Adipocyte (in vitro differentiated cells): ENCODE results near the gene CDADC1.

Experiments used
- DNase-seq: peaks from one replicate; pipeline ENCODE4 v3.0.0-alpha.2; 2015; ENCODE audit warnings: low read depth
- H3K27me3 ChIP-seq: replicated peaks from 2 replicates; pipeline ENCODE4 v1.7.0; 2013; ENCODE audit warnings: mild to moderate bottlenecking, low read length, moderate library complexity; ENCODE audit not compliant: control insufficient read depth, insufficient read depth
- H3K36me3 ChIP-seq: 2 replicates; pipeline ENCODE4 v1.7.0; 2013; ENCODE audit warnings: low read length, mild to moderate bottlenecking, moderate library complexity; ENCODE audit not compliant: control insufficient read depth, insufficient read depth, severe bottlenecking
- H3K4me1 ChIP-seq: 2 replicates; pipeline ENCODE4 v1.7.0; 2013; ENCODE audit warnings: mild to moderate bottlenecking, low read length, moderate library complexity; ENCODE audit not compliant: control insufficient read depth, insufficient read depth
- H3K4me3 ChIP-seq: 2 replicates; pipeline ENCODE4 v1.7.0; 2013; ENCODE audit warnings: mild to moderate bottlenecking, low read length, moderate library complexity
- H3K9ac ChIP-seq: 2 replicates; pipeline ENCODE4 v1.7.0; 2013; ENCODE audit warnings: mild to moderate bottlenecking, low read length, moderate library complexity
- H3K9me3 ChIP-seq: 2 replicates; pipeline ENCODE4 v1.7.0; 2013; ENCODE audit warnings: mild to moderate bottlenecking, low read length, moderate library complexity; ENCODE audit not compliant: control insufficient read depth

CDADC1 gene

DNA sequence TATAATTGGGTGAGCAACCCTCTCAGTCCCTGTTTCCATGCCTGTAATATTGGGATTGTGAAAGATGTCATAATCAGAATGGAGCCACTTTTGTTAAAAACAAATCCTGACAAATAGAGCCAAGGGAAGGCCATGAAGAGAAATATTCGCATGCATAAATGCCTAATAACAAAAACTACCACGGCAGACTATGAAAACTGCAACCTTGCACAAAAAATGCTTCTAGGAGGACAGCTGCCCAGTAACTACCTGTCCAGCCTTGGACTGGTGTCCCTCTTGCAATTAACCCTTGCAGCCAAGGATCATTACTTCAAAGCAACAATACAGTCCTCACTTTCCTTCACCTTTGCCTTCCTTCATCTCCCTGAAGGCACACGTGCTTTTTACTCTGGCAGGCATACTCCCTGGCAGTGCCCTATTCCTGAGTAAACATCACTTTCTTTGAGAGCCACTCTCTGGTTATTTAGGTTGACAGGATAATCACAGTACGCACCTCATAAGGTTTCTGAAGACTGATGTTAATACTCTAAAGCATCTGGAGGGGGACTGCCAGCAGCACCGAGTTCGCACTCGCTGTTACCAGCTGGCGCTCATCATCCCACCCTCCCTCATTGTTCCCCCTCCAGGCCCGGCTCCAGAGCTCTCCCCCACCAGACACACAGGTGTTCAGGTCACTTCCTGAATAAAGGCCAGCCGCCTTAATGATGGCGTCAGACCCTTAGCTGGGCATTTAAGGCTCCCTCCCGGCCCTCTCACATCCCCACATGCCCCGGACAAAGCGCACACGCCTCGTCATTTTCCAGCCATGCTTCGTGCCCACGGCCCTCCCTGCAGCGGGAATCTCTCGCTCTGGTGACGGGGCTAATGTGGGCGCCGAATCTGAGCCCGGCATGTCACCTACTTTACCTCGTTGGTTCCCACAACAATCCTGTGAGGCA lies 57.3 kb downstream of the CDADC1 start:
- H3K9me3 ChIP-seq, result no peaks in the 10 kb centered on the region
- no peaks in the 10 kb centered on the region for H3K27me3 ChIP-seq
- no peak for DNase-seq
- H3K9ac ChIP-seq, result no peak overlapping the region
- peaks cover 58% of the 10 kb centered on the region for H3K4me1 ChIP-seq
- H3K4me3 ChIP-seq, result no peak overlapping the region
- no peaks in the 10 kb centered on the region for H3K36me3 ChIP-seq

DNA sequence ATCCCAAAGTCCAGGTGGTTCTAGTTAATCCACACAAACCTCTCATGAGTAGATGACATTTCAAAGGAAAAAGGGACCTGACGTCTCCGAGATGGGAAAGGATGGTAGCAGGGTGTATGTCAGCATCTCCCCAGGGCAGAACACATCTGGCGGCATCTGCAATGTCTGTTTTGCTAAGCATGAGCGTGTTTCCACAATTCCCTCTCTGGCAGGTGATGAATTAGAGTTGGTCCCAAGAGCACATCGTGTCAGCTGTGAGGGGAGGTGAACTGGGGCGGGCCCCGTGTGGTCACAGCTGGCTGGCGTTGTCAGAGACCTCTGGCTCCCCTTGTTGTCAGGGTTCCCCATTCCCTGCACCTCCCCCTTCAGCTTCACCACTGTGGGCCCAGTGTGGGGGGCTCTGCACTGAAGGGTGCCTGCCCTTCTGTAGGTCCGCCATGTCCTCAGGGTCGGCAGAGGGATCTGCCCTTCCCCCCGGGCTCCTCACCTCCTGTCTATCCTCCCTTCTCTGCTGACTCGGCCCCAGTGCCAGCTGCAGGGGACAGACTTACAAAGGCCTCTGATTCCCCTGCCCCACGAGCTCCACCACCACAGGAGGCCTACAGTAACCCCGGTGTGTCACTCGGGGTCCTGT lies 58.2 kb downstream of the CDADC1 start:
- no peak for DNase-seq
- Histone ChIP-seq H3K27me3 (no peaks in the 10 kb centered on the region), H3K4me3 (no peak overlapping the region), H3K9ac (no peak overlapping the region), H3K4me1 (peaks cover 52% of the 10 kb centered on the region), H3K36me3 (no peaks in the 10 kb centered on the region), H3K9me3 (no peaks in the 10 kb centered on the region)

- Histone ChIP-seq H3K9ac (peak overlapping the region; percentile 72), H3K9me3 (no peaks in the 10 kb centered on the region), H3K4me3 (peak overlapping the region; percentile 59), H3K27me3 (no peaks in the 10 kb centered on the region), H3K4me1 (peaks cover 45% of the 10 kb centered on the region), H3K36me3 (no peaks in the 10 kb centered on the region)
- DNase-seq, result no peak
These were observed 59.6 kb downstream of the CDADC1 start for GRCh38 chr13:49307365-49307764.

- Histone ChIP-seq H3K27me3 (no peaks in the 10 kb centered on the region), H3K4me3 (peak overlapping the region; percentile 59), H3K9ac (peak overlapping the region; percentile 72), H3K4me1 (peaks cover 45% of the 10 kb centered on the region), H3K36me3 (no peaks in the 10 kb centered on the region), H3K9me3 (no peaks in the 10 kb centered on the region)
- DNase-seq, result peak; percentile 26
These were observed 60.6 kb downstream of the CDADC1 start for GRCh38 chr13:49308097-49308875.

GRCh38 chr13:49308921-49309408 lies 61.2 kb downstream of the CDADC1 start:
- H3K27me3 ChIP-seq, result no peaks in the 10 kb centered on the region
- peak overlapping the region; percentile 72 for H3K9ac ChIP-seq
- DNase-seq, result no peak
- H3K4me3 ChIP-seq, result peak overlapping the region; percentile 59
- peaks cover 46% of the 10 kb centered on the region for H3K4me1 ChIP-seq
- H3K9me3 ChIP-seq, result no peaks in the 10 kb centered on the region
- no peaks in the 10 kb centered on the region for H3K36me3 ChIP-seq

DNA sequence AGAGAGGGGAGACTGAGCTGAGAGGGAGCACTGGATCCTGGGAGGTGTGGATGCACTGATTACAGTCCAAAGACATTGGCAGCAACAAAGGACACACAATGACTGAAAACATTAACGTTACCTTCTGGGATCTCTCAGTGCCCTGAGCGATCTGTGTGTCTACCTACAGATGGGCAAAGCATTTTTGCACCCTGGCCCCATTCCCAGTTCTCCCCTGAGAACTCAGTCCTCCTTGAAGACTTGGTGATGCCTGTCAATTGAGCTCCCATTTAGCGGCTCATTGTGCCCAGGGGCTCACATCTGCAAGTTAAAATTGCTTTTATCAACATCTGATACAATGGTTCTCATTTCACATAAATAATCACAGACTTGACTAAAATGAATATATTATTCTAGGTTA lies 62.5 kb downstream of the CDADC1 start:
- no peak for DNase-seq
- Histone ChIP-seq H3K9ac (no peak overlapping the region), H3K9me3 (no peaks in the 10 kb centered on the region), H3K4me1 (peaks cover 50% of the 10 kb centered on the region), H3K4me3 (no peak overlapping the region), H3K27me3 (no peaks in the 10 kb centered on the region), H3K36me3 (no peaks in the 10 kb centered on the region)

- H3K4me3 ChIP-seq, result no peak overlapping the region
- H3K9me3 ChIP-seq, result no peaks in the 10 kb centered on the region
- no peaks in the 10 kb centered on the region for H3K36me3 ChIP-seq
- H3K4me1 ChIP-seq, result peaks cover 41% of the 10 kb centered on the region
- no peak overlapping the region for H3K9ac ChIP-seq
- DNase-seq, result no peak
- no peaks in the 10 kb centered on the region for H3K27me3 ChIP-seq
These were observed 64.1 kb downstream of the CDADC1 start for GRCh38 chr13:49311816-49312215.

DNA sequence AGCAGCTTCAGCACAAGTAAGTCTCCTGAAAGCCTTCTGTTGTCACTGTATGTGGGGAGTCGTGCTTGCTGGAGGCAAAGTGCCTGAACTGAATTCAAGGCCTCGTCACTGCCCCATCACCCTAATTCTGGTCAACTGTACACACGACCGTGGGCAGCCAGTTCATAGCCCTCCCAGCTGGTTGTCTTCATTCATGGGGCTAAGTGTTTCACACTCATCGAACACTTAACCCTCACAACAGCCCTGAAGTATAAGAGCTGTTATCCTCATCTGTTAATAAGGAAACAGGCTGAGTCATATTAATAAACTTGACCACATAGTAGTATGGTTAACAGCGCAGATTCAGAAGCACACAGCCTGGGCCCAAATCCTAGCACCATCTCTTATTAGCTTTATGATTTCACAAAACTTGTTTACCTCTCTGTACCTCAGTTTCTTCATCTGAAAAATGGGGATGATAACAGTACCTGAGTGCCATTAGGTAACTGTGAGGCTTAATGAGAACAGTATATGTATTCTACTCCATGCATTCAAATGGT lies 66.7 kb downstream of the CDADC1 start:
- Histone ChIP-seq H3K4me1 (peaks cover 25% of the 10 kb centered on the region), H3K9me3 (no peaks in the 10 kb centered on the region), H3K36me3 (no peaks in the 10 kb centered on the region), H3K9ac (peak overlapping the region; percentile 82), H3K4me3 (peak overlapping the region; percentile 14), H3K27me3 (no peaks in the 10 kb centered on the region)
- DNase-seq, result no peak

GRCh38 chr13:49315036-49315565 lies 67.4 kb downstream of the CDADC1 start:
- Histone ChIP-seq H3K4me1 (peaks cover 30% of the 10 kb centered on the region), H3K36me3 (no peaks in the 10 kb centered on the region), H3K9ac (peak overlapping the region; percentile 82), H3K4me3 (no peak overlapping the region), H3K27me3 (no peaks in the 10 kb centered on the region), H3K9me3 (no peaks in the 10 kb centered on the region)
- no peak for DNase-seq

DNA sequence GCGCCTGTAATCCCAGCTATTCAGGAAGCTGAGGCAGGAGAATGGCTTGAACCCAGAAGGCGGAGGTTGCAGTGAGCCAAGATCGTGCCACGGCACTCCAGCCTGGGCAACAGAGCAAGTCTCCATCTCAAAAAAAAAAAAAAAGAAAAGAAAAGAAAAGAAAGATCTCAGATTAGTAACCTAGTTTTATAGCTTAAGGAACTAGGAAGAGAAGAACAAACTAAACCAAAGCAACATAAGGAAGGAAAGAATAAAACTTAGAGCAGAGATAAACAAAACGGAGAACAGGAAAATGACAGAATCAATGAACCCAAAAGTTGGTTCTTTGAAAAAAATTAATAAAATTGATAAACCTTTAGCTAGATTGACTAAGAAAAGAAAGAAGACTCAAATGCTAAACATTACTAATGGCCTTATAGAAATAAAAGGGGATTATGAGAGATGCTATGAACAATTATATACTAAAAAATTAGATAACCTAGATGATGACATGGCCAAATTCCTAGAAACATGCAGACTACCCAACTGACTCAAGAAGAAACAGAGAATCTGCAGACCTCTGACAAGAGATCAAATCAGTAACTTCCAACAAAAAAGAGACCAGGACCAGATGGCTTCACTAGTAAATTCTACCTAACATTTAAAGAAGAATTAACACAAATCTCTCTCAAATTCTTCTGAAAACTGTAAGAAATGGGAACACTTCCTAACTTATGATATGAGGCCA lies 68.2 kb downstream of the CDADC1 start:
- peaks cover 37% of the 10 kb centered on the region for H3K4me1 ChIP-seq
- H3K4me3 ChIP-seq, result no peak overlapping the region
- H3K9ac ChIP-seq, result no peak overlapping the region
- H3K36me3 ChIP-seq, result no peaks in the 10 kb centered on the region
- H3K27me3 ChIP-seq, result no peaks in the 10 kb centered on the region
- no peak for DNase-seq
- no peaks in the 10 kb centered on the region for H3K9me3 ChIP-seq
